Measurements from ENCODE around the gene GEN1. TPM values are rescaled to one million over a fixed set of nuclear protein-coding genes. Genes with fewer than 3 reads are reported as not detected.

Gene GEN1
- total and polyA plus RNA-seq, 2 of the 13 experiments (the other 11 are each of a cell fraction or from before 2014, with no cell fraction given): 9.9 to 27.1 TPM

DNA sequence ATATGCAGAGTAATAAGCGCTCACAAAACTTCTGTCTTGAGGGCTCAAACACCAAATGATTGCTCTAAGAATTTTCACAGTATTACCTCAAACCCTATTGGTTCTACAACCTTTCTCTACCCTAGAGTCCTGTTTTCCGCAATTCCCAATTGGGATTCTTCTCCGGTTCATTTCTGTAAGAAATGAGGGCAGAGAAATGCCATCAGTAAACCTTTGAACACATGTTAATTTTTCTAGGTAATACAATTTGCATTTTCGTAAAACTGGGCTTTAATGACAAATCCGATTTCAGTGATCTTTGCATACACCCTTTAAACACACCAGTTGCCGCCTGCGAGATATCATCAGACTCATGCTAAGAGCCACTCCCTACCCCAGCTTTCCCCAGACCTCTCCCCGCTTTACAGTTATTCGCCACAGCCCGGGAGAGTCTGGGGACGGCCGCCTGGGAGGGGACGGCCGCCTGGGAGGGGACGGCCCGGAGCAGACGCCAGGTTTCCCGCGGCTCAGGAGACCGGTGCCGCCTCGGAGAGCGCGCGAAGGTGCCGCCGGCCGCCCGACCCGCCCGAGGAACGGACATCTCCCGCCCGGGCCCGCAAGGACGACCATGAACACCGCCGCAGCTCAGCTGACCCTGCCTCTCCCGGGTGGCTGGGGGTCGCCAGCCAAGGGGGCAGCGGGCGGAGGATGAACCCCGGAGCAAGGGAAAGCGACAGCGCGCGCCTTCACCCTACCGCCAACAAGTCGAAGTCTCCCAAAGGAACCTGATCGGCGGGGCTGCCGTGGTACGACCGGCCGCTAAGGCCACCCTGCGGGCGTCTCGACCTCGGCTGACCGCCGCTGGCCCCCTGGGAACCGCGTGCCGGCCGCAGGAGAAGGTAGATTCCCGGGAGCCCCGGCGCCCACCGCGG lies 791 bp upstream of the GEN1 start (continued):
- TF ChIP-seq, protein P1, sequence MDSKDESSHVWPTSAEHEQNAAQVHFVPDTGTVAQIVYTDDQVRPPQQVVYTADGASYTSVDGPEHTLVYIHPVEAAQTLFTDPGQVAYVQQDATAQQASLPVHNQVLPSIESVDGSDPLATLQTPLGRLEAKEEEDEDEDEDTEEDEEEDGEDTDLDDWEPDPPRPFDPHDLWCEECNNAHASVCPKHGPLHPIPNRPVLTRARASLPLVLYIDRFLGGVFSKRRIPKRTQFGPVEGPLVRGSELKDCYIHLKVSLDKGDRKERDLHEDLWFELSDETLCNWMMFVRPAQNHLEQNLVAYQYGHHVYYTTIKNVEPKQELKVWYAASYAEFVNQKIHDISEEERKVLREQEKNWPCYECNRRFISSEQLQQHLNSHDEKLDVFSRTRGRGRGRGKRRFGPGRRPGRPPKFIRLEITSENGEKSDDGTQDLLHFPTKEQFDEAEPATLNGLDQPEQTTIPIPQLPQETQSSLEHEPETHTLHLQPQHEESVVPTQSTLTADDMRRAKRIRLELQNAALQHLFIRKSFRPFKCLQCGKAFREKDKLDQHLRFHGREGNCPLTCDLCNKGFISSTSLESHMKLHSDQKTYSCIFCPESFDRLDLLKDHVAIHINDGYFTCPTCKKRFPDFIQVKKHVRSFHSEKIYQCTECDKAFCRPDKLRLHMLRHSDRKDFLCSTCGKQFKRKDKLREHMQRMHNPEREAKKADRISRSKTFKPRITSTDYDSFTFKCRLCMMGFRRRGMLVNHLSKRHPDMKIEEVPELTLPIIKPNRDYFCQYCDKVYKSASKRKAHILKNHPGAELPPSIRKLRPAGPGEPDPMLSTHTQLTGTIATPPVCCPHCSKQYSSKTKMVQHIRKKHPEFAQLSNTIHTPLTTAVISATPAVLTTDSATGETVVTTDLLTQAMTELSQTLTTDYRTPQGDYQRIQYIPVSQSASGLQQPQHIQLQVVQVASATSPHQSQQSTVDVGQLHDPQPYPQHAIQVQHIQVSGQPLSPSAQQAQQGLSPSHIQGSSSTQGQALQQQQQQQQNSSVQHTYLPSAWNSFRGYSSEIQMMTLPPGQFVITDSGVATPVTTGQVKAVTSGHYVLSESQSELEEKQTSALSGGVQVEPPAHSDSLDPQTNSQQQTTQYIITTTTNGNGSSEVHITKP (CRISPR knock-in tag; IDR thresholded peaks at IDR 0.05; ENCODE audit: low read depth): no peak
- TF ChIP-seq ZNF547 (CRISPR knock-in tag; IDR thresholded peaks at IDR 0.05): peak; percentile 90; the same call in 1 of the 2 replicates
- TF ChIP-seq ZSCAN31 (CRISPR knock-in tag; IDR thresholded peaks at IDR 0.05; ENCODE audit: low read depth): 0 out of 2 replicates have a peak, but pooled peaks have one; percentile 43
- TF ChIP-seq, protein P2, sequence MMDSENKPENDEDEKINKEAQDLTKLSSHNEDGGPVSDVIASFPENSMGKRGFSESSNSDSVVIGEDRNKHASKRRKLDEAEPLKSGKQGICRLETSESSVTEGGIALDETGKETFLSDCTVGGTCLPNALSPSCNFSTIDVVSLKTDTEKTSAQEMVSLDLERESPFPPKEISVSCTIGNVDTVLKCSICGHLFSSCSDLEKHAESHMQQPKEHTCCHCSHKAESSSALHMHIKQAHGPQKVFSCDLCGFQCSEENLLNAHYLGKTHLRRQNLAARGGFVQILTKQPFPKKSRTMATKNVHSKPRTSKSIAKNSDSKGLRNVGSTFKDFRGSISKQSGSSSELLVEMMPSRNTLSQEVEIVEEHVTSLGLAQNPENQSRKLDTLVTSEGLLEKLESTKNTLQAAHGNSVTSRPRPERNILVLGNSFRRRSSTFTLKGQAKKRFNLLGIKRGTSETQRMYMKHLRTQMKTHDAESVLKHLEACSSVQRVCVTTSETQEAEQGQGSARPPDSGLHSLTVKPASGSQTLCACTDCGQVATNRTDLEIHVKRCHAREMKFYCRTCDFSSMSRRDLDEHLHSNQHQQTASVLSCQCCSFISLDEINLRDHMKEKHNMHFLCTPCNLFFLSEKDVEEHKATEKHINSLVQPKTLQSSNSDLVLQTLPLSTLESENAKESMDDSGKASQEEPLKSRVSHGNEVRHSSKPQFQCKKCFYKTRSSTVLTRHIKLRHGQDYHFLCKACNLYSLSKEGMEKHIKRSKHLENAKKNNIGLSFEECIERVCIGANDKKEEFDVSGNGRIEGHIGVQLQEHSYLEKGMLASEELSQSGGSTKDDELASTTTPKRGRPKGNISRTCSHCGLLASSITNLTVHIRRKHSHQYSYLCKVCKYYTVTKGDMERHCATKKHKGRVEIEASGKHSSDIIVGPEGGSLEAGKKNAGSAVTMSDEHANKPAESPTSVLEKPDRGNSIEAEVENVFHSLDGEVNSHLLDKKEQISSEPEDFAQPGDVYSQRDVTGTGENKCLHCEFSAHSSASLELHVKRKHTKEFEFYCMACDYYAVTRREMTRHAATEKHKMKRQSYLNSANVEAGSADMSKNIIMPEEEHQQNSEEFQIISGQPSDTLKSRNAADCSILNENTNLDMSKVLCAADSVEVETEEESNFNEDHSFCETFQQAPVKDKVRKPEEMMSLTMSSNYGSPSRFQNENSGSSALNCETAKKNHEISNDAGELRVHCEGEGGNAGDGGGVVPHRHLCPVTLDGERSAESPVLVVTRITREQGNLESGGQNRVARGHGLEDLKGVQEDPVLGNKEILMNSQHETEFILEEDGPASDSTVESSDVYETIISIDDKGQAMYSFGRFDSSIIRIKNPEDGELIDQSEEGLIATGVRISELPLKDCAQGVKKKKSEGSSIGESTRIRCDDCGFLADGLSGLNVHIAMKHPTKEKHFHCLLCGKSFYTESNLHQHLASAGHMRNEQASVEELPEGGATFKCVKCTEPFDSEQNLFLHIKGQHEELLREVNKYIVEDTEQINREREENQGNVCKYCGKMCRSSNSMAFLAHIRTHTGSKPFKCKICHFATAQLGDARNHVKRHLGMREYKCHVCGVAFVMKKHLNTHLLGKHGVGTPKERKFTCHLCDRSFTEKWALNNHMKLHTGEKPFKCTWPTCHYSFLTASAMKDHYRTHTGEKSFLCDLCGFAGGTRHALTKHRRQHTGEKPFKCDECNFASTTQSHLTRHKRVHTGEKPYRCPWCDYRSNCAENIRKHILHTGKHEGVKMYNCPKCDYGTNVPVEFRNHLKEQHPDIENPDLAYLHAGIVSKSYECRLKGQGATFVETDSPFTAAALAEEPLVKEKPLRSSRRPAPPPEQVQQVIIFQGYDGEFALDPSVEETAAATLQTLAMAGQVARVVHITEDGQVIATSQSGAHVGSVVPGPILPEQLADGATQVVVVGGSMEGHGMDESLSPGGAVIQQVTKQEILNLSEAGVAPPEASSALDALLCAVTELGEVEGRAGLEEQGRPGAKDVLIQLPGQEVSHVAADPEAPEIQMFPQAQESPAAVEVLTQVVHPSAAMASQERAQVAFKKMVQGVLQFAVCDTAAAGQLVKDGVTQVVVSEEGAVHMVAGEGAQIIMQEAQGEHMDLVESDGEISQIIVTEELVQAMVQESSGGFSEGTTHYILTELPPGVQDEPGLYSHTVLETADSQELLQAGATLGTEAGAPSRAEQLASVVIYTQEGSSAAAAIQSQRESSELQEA (CRISPR knock-in tag; IDR thresholded peaks at IDR 0.05; ENCODE audit: not compliant biosample characterization): peak; percentile 95
- TF ChIP-seq, protein P3, sequence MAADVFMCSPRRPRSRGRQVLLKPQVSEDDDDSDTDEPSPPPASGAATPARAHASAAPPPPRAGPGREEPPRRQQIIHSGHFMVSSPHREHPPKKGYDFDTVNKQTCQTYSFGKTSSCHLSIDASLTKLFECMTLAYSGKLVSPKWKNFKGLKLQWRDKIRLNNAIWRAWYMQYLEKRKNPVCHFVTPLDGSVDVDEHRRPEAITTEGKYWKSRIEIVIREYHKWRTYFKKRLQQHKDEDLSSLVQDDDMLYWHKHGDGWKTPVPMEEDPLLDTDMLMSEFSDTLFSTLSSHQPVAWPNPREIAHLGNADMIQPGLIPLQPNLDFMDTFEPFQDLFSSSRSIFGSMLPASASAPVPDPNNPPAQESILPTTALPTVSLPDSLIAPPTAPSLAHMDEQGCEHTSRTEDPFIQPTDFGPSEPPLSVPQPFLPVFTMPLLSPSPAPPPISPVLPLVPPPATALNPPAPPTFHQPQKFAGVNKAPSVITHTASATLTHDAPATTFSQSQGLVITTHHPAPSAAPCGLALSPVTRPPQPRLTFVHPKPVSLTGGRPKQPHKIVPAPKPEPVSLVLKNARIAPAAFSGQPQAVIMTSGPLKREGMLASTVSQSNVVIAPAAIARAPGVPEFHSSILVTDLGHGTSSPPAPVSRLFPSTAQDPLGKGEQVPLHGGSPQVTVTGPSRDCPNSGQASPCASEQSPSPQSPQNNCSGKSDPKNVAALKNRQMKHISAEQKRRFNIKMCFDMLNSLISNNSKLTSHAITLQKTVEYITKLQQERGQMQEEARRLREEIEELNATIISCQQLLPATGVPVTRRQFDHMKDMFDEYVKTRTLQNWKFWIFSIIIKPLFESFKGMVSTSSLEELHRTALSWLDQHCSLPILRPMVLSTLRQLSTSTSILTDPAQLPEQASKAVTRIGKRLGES (CRISPR knock-in tag; IDR thresholded peaks at IDR 0.05; ENCODE audit: borderline replicate concordance): no peak
- TF ChIP-seq ZFP82 (CRISPR knock-in tag; IDR thresholded peaks at IDR 0.05; ENCODE audit: borderline replicate concordance): peak; percentile 91
- TF ChIP-seq THAP11 (CRISPR knock-in tag; IDR thresholded peaks at IDR 0.05): peak; percentile 54; the same call in 1 of the 2 replicates
- no peak for TF ChIP-seq ZBTB3 (CRISPR knock-in tag; IDR thresholded peaks at IDR 0.05; ENCODE audit: borderline replicate concordance, low read depth)
- TF ChIP-seq ASH2L (IDR thresholded peaks at IDR 0.05; ENCODE audit: insufficient read length, low read depth, low read length): peak; percentile 89
- TF ChIP-seq ZNF816 (CRISPR knock-in tag; IDR thresholded peaks at IDR 0.05; ENCODE audit: borderline replicate concordance): peak; percentile 96
- TF ChIP-seq ZFYVE20 (CRISPR knock-in tag; IDR thresholded peaks at IDR 0.05; ENCODE audit: borderline replicate concordance, low read depth): no peak

Data from HepG2 (cell line).